CD4-positive, alpha-beta T cell treated with Interleukin-10 for 1 hour (primary cell): Measurements from ENCODE around the gene FAM174C.

Experiments used
- DNase-seq: peaks from one replicate; pipeline ENCODE4 v3.0.0-alpha.2; 2020

The FAM174C gene

GRCh38 chr19:1251330-1252220 lies 23.8 kb upstream of the FAM174C start:
- DNase-seq = peak; percentile 69

DNA sequence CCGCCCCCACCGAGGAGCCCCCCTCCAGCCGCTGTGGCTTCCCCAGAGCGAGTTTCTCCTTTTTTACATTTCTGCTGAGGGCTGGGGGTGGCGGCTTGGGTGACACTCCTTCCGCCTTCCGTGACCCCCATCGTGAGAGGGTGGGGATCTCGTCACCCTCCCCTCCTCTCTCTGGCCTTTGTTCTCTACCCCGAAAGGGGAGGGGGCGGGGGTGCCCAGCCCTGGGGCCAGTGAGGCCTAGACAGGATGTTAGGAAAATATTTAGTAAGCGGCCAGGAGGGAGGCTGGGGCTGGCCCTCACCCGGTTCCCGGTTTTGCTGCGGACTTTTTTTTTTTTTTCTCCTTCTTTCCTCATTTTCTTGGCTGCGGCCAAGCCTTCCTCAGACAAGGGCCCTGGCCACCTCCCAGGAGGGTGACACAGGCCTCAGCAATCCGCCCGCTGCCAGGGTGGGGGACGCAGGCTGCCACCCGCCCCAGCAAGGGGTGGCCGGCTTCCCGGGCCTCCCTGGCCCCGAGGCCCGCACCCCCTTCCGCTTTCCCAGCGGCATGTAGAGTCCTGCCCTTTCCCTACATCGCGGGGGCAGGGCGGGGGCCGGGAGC lies 23.0 kb upstream of the FAM174C start:
- peak; percentile 84 for DNase-seq

DNA sequence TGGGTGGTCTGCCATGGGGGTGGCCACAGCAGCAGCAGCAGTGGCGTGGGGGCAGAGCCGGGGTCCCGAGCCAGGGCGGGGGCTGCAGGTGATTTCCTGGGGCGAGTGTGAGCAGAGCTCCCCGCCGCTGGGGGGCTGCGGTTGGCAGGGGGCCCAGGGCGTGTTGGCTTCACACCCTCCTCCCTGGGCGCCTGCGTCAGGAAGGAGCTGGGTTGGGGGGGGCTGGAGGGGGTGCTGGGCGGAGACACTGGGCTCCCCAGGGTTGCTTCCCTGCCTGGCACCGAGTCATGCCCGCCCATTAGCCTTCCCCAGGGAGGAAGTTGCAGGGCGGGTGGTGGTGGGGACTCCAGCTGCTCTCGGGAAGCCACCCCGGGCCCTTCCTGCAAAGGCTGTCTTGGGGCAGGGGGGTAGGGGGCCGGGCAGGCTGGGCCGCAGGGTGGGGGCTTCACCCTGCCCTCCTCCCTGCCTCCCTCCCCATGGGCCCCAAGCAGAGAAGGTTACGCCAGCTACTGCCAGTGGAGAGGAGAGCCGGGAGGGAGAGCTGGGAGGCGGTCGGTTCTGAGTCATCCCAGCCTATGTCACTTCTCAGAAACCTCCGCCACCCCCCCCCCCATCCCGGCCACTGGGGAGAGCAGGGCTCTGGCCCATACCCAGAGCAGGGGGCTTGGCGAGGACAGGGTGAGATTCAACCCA lies 22.4 kb upstream of the FAM174C start:
- DNase-seq = peak; percentile 86

- no peak for DNase-seq
Observed at GRCh38 chr19:1253514-1254080, 21.7 kb upstream of the FAM174C start.

- peak; percentile 10 for DNase-seq
Observed at GRCh38 chr19:1254081-1254527, 21.2 kb upstream of the FAM174C start.

GRCh38 chr19:1254530-1255185 lies 20.7 kb upstream of the FAM174C start:
- DNase-seq = peak; percentile 6

DNA sequence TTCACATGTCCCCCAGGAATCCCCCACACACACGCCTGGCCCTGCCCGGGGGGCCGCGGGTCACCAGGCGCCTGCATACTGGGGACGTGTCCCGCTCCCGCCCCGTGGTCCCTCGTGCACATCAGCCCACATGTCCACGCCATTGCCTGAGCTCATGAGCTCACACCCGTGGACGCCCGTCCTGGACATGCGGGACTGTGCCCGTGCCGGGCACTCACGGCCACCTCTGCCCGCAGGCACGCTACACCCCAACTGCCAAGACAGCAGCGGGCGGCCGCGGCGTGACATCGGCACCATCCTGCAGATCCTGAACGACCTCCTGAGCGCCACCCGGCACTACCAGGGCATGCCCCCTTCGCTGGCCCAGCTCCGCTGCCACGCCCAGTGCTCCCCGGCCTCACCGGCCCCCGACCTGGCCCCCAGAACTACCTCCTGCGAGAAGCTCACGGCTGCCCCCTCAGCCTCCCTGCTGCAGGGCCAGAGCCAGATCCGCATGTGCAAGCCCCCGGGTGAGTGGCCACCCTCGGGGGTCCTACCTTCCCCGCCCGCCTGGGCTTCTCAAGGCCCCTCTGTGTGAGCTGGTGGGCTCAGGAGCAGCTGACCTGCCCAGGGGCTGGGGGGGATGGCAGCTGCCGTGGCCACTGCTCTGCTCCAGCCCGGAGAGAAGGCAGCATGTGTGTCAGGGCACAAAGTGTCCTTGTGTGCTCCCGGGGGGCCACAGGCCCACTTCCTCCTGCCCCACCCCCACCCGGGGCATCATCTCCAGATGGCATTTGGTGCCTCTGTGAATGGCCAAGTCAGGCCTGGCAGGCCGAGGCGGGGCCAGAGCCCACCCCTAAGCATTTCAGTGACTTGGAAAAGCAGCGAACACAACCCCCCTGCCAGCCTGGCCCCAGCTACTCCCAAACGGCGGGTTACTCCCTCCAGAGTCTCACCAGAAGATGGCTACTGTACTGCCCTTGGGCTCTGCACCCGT lies 19.9 kb upstream of the FAM174C start:
- DNase-seq = peak; percentile 17

- peak; percentile 25 for DNase-seq
Observed at GRCh38 chr19:1256646-1257474, 18.5 kb upstream of the FAM174C start.

DNA sequence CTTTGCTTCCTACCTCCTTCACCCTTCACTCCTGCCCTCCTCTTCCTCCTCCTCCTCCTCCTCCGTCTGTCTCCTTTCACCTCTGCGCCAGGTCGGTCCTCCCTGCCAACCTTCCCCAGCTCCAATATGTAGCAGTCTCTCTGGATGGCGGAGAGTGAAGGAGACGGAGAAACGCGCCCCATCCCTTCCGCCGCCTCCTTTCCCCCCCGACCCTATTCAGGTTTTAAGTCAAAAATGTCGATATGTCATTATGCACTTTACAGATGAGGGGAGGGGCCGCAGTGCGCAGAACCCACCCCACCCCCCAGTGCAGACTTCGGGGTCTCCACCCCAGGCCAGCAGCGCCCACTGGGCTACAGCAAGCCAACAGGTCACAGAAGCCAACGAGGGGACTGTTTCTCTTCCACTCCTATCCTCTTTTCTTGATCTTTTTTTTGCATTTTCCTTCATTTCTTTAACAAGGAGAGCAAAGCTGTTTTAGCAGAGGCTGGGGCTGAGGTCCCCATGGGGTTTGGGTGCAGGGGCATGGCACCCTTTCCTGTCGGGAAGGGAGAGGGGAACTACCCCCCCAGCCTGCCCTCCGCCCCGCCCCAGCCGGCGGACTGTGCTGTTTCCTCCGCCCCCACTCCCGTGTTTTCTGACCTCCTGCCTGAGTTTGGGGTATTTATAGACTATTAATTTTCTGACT lies 17.7 kb upstream of the FAM174C start:
- DNase-seq = peak; percentile 16

DNA sequence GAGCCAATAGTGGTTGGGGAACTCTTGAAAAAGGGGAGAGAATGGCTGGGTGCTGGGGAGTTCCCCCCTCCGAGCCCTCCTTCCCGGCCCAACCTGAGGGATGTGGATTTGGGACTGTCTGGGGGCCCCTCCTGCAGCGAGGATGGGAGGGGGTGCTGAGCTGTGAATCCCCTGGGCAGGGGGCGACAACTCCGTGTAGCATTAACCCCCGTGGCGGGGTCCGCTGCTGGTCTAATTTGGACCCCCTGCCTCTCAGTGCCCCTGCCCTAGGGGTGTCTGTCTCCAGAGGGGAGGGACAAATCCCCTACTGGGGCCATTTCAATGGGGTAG lies 17.2 kb upstream of the FAM174C start:
- no peak for DNase-seq

- DNase-seq = no peak
Observed at GRCh38 chr19:1258707-1259205, 16.6 kb upstream of the FAM174C start.

DNA sequence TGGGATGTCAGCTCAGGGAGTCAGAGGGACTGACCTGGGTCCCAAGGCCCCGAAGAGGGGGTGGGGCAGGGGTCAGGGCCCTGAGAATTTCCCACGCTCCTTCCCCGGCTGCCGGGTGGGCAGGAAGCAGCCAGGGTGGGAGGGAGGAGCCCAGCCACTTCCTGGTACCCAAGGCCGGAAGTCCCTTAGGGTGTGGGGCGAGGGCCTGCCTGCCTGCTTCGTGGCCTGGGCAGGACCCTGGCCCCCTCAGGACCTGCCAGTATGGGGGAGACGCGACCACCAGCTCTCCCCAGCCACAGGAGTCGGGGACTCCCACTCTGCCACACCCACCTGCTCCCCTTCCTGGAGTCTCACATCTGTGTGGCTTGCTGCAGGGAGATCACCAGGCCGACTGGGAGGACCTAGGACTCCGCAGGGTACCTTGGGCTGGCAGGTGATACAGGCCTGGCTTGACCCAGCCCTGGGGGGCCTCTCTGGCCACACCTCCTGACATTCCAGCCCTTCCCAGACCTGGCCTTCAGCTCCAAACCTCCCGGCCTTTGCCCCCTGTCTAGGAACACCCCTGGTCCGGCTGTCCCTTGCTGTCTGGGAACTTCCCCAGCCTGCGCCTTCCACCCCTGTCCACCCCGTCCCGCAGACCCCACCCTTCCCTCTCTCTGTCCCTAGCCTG lies 16.0 kb upstream of the FAM174C start:
- peak; percentile 84 for DNase-seq

DNA sequence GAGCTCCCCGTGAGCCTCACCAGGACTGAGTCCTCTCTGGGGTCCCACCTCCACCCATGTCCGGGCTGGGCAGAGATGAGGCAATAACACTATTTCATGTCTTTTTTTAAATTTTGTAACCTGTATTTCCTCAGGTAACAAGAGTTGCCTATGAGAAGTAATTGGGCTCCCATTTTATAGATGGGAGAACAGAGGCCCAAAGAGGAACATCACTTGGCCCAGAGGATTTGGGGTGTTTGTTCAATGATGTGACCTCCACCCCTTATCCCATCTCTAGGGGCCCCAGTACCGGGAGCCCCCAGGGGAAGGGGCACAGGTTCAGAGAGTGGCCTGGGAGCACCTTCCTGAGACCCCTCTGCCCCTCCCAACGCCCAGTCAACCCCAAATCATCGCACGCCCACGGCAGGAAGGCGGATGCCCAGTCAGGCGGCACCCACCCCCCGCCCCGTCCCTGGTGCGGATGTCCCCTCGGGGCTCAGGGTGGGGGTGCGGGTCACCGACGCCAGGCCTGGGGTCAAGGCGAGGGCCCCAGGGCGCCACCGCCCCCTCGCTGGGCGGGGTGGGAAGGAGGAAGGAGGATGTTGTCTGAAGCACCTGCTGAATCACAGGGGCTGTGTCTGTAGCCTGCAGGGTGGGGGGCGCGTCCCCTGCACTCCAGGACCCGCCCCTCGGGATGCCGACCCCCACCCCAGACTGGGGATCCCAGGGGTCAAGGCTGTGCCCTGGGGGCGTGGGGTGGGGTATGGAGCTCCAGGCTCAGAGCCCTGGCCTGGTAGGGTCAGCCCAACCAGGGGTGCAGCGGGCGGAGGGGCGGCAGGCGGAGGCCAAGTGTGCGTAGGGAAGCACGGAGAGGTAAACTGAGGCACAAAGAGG lies 15.2 kb upstream of the FAM174C start:
- DNase-seq = peak; percentile 74

- DNase-seq = peak; percentile 98
Observed at GRCh38 chr19:1260749-1261537, 14.4 kb upstream of the FAM174C start.

- peak; percentile 68 for DNase-seq
Observed at GRCh38 chr19:1261538-1261797, 13.9 kb upstream of the FAM174C start.

- DNase-seq = peak; percentile 65
Observed at GRCh38 chr19:1261798-1262622, 13.3 kb upstream of the FAM174C start.

GRCh38 chr19:1262623-1263123 lies 12.7 kb upstream of the FAM174C start:
- DNase-seq = no peak
